HepG2 (cell line): ENCODE measurements around the gene STIM1. TPM values are rescaled to one million over a fixed set of nuclear protein-coding genes. Genes with fewer than 3 reads are reported as not detected.

Experiments used
- PAWR ChIP-seq: sonication (generic); formaldehyde crosslinking; IDR thresholded peaks from 2 replicates; pipeline ENCODE4 v1.4.0; 2020; ENCODE audit warnings: missing genetic modification reagents, mild to moderate bottlenecking, borderline replicate concordance
- SOX13 ChIP-seq, 3 experiments: fragments of 450-650 bp in 1 of 3; sonication (generic) in 1 of 3; formaldehyde crosslinking in 1 of 3; IDR thresholded peaks in 2 of 3; conservative IDR thresholded peaks in 1 of 3; 2 replicates each; pipeline versions ENCODE4 v1.5.0 to v1.6.1; 2016 to 2020; ENCODE audit warnings: antibody characterized with exemption in 1 of 3, mild to moderate bottlenecking in 1 of 3, missing compliant biosample characterization in 1 of 3, missing genetic modification reagents in 1 of 3, moderate library complexity in 1 of 3
- ZKSCAN5 ChIP-seq: sonication (generic); formaldehyde crosslinking; IDR thresholded peaks from 2 replicates; pipeline ENCODE4 v1.5.1; 2020; ENCODE audit warnings: mild to moderate bottlenecking, missing genetic modification reagents
- ZMYM2 ChIP-seq: sonication (generic); formaldehyde crosslinking; IDR thresholded peaks from 2 replicates; pipeline ENCODE4 v1.8.0; 2022; ENCODE audit warnings: mild to moderate bottlenecking, missing genetic modification reagents
- ZNF468 ChIP-seq: sonication (generic); formaldehyde crosslinking; IDR thresholded peaks from 2 replicates; pipeline ENCODE4 v1.8.0; 2022; ENCODE audit warnings: mild to moderate bottlenecking, moderate library complexity, missing genetic modification reagents
- ZNF724P ChIP-seq: sonication (generic); formaldehyde crosslinking; IDR thresholded peaks from 2 replicates; pipeline ENCODE4 v1.8.0; 2022; ENCODE audit warnings: missing genetic modification reagents, borderline replicate concordance
- polyA plus RNA-seq, 8 experiments: library from polyadenylated mRNA; depleted of rRNA in 3 of 8; stranded (reverse) in 7 of 8; unstranded in 1 of 8; fragments of >200 nt; fragmentation: Illumina TruSeq in 4 of 8; extraction: Trizol in 4 of 8; gene quantifications; 2 replicates each; pipeline versions ENCODE4 v1.2.1 to v1.2.3, GENCODE V29; 2011 to 2016; ENCODE audit warnings: low read depth in 4 of 8, missing spikeins in 1 of 8, mixed read lengths in 1 of 8; ENCODE audit not compliant: insufficient read depth in 1 of 8
- total RNA-seq, 5 experiments: library from RNA; depleted of rRNA; stranded (reverse); fragments of >200 nt; fragmentation: Illumina TruSeq; extraction: Trizol; gene quantifications; 2 replicates each; pipeline ENCODE4 v1.2.3, GENCODE V29; 2016; ENCODE audit warnings: low read depth in 1 of 5
- TF ChIP-seq, protein P1 (sequence below): sonication (generic); formaldehyde crosslinking; IDR thresholded peaks from 2 replicates; pipeline ENCODE4 v1.4.0; 2020; ENCODE audit warnings: missing genetic modification reagents, mild to moderate bottlenecking, borderline replicate concordance
- TF ChIP-seq, protein P2 (sequence below), 2 experiments: fragments of 450-650 bp in 1 of 2; sonication (generic) in 1 of 2; formaldehyde crosslinking in 1 of 2; IDR thresholded peaks; 2 replicates each; pipeline versions ENCODE4 v1.6.1 to v1.8.0; 2016 to 2022; ENCODE audit warnings: antibody characterized with exemption in 1 of 2, mild to moderate bottlenecking in 1 of 2, missing genetic modification reagents in 1 of 2
- TF ChIP-seq, protein P3 (sequence below): fragments of 450-650 bp; IDR thresholded peaks from 2 replicates; pipeline ENCODE4 v1.6.1; 2016
- TF ChIP-seq, protein P4 (sequence below), 2 experiments: fragments of 450-650 bp in 1 of 2; sonication (generic) in 1 of 2; formaldehyde crosslinking; IDR thresholded peaks; 2 replicates each; pipeline versions ENCODE4 v1.5.0 to v1.8.0; 2020 to 2022; ENCODE audit warnings: mild to moderate bottlenecking in 1 of 2, missing genetic modification reagents in 1 of 2

The STIM1 gene
- total and polyA plus RNA-seq, 2 of the 13 experiments (the other 11 are each of a cell fraction or from before 2014, with no cell fraction given): 19.2 to 28.5 TPM

DNA sequence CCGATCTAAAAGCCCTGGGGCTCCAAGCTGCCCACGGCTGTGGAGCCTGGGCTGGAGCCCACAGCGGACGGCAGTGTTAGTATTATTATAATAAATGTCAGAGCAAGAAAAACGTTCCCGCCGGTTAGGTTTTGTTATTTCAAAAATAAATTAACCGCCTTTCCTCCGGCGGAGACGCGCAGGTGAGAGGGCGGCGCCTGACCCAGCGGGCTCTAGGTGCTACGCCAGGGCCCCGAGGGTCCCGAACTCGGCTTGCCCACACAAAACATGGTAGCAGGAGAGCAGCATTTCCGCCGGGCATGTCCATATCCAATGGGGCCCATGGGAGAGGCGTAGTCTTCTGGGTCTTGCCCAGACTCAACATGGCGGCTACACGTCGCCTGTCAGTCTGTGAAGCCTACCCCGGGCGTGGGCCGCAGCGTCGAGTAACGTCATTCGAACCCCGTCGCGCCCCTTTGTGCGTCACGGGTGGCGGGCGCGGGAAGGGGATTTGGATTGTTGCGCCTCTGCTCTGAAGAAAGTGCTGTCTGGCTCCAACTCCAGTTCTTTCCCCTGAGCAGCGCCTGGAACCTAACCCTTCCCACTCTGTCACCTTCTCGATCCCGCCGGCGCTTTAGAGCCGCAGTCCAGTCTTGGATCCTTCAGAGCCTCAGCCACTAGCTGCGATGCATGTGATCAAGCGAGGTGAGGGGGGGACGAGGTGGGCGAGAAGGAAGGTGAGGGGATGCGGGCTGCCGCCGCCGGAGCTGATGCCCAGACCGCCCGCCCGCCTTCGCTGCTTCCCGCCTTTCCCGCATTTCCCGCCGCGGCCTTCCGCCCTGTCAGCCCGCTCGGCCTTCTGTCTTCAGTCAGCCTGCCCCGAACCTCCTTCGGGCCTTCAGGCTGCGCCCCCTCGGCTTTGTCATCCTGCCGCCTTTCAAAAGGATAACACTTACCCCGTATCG lies 239.2 kb downstream of the STIM1 start, which contains the start of gene RRM1 (continued):
- TF ChIP-seq, protein P1, sequence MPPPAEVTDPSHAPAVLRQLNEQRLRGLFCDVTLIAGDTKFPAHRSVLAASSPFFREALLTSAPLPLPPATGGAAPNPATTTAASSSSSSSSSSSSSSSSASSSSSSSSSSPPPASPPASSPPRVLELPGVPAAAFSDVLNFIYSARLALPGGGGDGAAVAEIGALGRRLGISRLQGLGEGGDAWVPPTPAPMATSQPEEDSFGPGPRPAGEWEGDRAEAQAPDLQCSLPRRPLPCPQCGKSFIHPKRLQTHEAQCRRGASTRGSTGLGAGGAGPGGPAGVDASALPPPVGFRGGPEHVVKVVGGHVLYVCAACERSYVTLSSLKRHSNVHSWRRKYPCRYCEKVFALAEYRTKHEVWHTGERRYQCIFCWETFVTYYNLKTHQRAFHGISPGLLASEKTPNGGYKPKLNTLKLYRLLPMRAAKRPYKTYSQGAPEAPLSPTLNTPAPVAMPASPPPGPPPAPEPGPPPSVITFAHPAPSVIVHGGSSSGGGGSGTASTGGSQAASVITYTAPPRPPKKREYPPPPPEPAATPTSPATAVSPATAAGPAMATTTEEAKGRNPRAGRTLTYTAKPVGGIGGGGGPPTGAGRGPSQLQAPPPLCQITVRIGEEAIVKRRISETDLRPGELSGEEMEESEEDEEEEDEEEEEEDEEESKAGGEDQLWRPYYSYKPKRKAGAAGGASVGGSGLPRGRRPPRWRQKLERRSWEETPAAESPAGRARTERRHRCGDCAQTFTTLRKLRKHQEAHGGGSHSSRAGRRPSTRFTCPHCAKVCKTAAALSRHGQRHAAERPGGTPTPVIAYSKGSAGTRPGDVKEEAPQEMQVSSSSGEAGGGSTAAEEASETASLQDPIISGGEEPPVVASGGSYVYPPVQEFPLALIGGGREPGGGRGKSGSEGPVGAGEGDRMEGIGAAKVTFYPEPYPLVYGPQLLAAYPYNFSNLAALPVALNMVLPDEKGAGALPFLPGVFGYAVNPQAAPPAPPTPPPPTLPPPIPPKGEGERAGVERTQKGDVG (CRISPR knock-in tag): 0 out of 2 replicates have a peak, but pooled peaks have one; percentile 38
- TF ChIP-seq, protein P2, sequence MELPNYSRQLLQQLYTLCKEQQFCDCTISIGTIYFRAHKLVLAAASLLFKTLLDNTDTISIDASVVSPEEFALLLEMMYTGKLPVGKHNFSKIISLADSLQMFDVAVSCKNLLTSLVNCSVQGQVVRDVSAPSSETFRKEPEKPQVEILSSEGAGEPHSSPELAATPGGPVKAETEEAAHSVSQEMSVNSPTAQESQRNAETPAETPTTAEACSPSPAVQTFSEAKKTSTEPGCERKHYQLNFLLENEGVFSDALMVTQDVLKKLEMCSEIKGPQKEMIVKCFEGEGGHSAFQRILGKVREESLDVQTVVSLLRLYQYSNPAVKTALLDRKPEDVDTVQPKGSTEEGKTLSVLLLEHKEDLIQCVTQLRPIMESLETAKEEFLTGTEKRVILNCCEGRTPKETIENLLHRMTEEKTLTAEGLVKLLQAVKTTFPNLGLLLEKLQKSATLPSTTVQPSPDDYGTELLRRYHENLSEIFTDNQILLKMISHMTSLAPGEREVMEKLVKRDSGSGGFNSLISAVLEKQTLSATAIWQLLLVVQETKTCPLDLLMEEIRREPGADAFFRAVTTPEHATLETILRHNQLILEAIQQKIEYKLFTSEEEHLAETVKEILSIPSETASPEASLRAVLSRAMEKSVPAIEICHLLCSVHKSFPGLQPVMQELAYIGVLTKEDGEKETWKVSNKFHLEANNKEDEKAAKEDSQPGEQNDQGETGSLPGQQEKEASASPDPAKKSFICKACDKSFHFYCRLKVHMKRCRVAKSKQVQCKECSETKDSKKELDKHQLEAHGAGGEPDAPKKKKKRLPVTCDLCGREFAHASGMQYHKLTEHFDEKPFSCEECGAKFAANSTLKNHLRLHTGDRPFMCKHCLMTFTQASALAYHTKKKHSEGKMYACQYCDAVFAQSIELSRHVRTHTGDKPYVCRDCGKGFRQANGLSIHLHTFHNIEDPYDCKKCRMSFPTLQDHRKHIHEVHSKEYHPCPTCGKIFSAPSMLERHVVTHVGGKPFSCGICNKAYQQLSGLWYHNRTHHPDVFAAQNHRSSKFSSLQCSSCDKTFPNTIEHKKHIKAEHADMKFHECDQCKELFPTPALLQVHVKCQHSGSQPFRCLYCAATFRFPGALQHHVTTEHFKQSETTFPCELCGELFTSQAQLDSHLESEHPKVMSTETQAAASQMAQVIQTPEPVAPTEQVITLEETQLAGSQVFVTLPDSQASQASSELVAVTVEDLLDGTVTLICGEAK (IDR thresholded peaks at IDR 0.05): no peak
- TF ChIP-seq, protein P2 (CRISPR knock-in tag; IDR thresholded peaks at IDR 0.05): peak; percentile 65; the same call in 1 of the 2 replicates
- no peak for TF ChIP-seq PAWR (CRISPR knock-in tag)
- peak; percentile 94 for TF ChIP-seq ZNF724P (CRISPR knock-in tag)
- TF ChIP-seq ZKSCAN5 (CRISPR knock-in tag): no peak
- TF ChIP-seq, protein P3, sequence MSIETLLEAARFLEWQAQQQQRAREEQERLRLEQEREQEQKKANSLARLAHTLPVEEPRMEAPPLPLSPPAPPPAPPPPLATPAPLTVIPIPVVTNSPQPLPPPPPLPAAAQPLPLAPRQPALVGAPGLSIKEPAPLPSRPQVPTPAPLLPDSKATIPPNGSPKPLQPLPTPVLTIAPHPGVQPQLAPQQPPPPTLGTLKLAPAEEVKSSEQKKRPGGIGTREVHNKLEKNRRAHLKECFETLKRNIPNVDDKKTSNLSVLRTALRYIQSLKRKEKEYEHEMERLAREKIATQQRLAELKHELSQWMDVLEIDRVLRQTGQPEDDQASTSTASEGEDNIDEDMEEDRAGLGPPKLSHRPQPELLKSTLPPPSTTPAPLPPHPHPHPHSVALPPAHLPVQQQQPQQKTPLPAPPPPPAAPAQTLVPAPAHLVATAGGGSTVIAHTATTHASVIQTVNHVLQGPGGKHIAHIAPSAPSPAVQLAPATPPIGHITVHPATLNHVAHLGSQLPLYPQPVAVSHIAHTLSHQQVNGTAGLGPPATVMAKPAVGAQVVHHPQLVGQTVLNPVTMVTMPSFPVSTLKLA: peak; percentile 42; the same call in 1 of the 2 replicates
- TF ChIP-seq, protein P4, sequence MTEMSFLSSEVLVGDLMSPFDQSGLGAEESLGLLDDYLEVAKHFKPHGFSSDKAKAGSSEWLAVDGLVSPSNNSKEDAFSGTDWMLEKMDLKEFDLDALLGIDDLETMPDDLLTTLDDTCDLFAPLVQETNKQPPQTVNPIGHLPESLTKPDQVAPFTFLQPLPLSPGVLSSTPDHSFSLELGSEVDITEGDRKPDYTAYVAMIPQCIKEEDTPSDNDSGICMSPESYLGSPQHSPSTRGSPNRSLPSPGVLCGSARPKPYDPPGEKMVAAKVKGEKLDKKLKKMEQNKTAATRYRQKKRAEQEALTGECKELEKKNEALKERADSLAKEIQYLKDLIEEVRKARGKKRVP (CRISPR knock-in tag; IDR thresholded peaks at IDR 0.05): peak in 1 of 2 experiments; percentile 63; a peak in 1 of 4 replicates
- TF ChIP-seq SOX13 (IDR thresholded peaks at IDR 0.05): no peak
- TF ChIP-seq SOX13 (CRISPR knock-in tag; conservative IDR thresholded peaks at IDR 0.05 in 1 of 2, IDR thresholded peaks at IDR 0.05 in 1 of 2): peak in 1 of 2 experiments; percentile 55; a peak in 1 of 4 replicates
- no peak for TF ChIP-seq ZNF468 (CRISPR knock-in tag)
- TF ChIP-seq ZMYM2 (CRISPR knock-in tag): peak; percentile 70; the same call in 1 of the 2 replicates
